H1 (cell line): ENCODE results near the gene CCL25. TPM values are rescaled to one million over a fixed set of nuclear protein-coding genes. Genes with fewer than 3 reads are reported as not detected.

ENCODE experiments used
- BACH1 ChIP-seq: IDR thresholded peaks from 2 replicates; pipeline ENCODE4 v1.6.1; 2012; ENCODE audit warnings: low read length, improper control_type of control experiment
- CBX5 ChIP-seq: fragments of 300-800, 300-1000 bp; sonication (generic); IDR thresholded peaks from 2 replicates; pipeline ENCODE4 v1.7.1; 2016; ENCODE audit warnings: antibody characterized with exemption, low read length, low read depth
- CBX8 ChIP-seq: fragments of 300-800, 300-1000 bp; sonication (generic); IDR thresholded peaks from 2 replicates; pipeline ENCODE4 v1.7.1; 2016; ENCODE audit warnings: low read depth, low read length, borderline replicate concordance
- CHD7 ChIP-seq: fragments of 300-600 bp; sonication (generic); IDR thresholded peaks from 2 replicates; pipeline ENCODE4 v1.7.1; 2012; ENCODE audit warnings: low read length, moderate library complexity, mild to moderate bottlenecking, inconsistent platforms; ENCODE audit not compliant: insufficient replicate concordance
- JUND ChIP-seq: IDR thresholded peaks from 2 replicates; pipeline ENCODE4 v1.6.1; 2011; ENCODE audit warnings: mild to moderate bottlenecking, improper control_type of control experiment, low read length
- POLR2AphosphoS5 ChIP-seq: IDR thresholded peaks from 2 replicates; pipeline ENCODE4 v1.6.1; 2011; ENCODE audit warnings: low read depth, low read length
- RAD21 ChIP-seq, 2 experiments: IDR thresholded peaks in 1 of 2; conservative IDR thresholded peaks in 1 of 2; 2 replicates each; pipeline ENCODE4 v1.6.1; 2011; ENCODE audit warnings: low read depth in 2 of 2, low read length in 2 of 2, improper control_type of control experiment in 1 of 2, inconsistent platforms in 1 of 2, mild to moderate bottlenecking in 1 of 2, moderate library complexity in 1 of 2
- RBBP5 ChIP-seq: IDR thresholded peaks from 2 replicates; pipeline ENCODE4 v1.7.1; 2012; ENCODE audit warnings: low read depth, mild to moderate bottlenecking, inconsistent platforms, low read length, moderate library complexity, borderline replicate concordance
- SAP30 ChIP-seq: fragments of 300-600 bp; sonication (generic); IDR thresholded peaks from 2 replicates; pipeline ENCODE4 v1.7.1; 2012; ENCODE audit warnings: low read length, moderate library complexity, mild to moderate bottlenecking, inconsistent platforms; ENCODE audit not compliant: insufficient read depth, insufficient replicate concordance
- SP1 ChIP-seq: IDR thresholded peaks from 2 replicates; pipeline ENCODE4 v1.6.1; 2011; ENCODE audit warnings: low read depth, low read length
- polyA plus RNA-seq, 7 experiments: library from polyadenylated mRNA; depleted of rRNA in 3 of 7; stranded (reverse) in 5 of 7; unstranded in 2 of 7; fragments of >200 nt in 5 of 7; fragments of 200-250 nt in 2 of 7; gene quantifications; 1 replicate in 5 of 7; 2 replicates in 1 of 7; 4 replicates in 1 of 7; pipeline versions ENCODE4 v1.2.1 to v1.2.3, GENCODE V29; 2011 to 2013; ENCODE audit warnings: missing spikeins in 2 of 7, mixed read lengths in 2 of 7
- total RNA-seq: library from RNA; stranded (reverse); fragmentation: NEBNext Ultra II Directional; extraction: Animal tissue kit (Norgen Biotek cat#: 25700); gene quantifications from 2 replicates; pipeline ENCODE4 v1.2.1, GENCODE V29; 2021
- TF ChIP-seq, protein P1 (sequence below): IDR thresholded peaks from 2 replicates; pipeline ENCODE4 v1.6.1; 2012; ENCODE audit warnings: inconsistent platforms

Gene CCL25
- total and polyA plus RNA-seq, 2 of the 8 experiments (the other 6 are each of a cell fraction or from before 2014, with no cell fraction given), result 0.59 TPM; not detected in 1

GRCh38 chr19:8023371-8023770, 29.2 kb upstream of the CCL25 start (continued):
- no peak for TF ChIP-seq CHD7
- no peak for TF ChIP-seq BACH1
- no peak for TF ChIP-seq JUND
- no peak for TF ChIP-seq CBX5
- no peak for TF ChIP-seq POLR2AphosphoS5
- TF ChIP-seq SP1, result no peak
- no peak for TF ChIP-seq RAD21 (IDR thresholded peaks at IDR 0.05 in 1 of 2, conservative IDR thresholded peaks at IDR 0.05 in 1 of 2; ENCODE audit: low read depth in 2 of 2, low read length in 2 of 2)
- no peak for TF ChIP-seq SAP30
- no peak for TF ChIP-seq RBBP5
- no peak for TF ChIP-seq CBX8
- TF ChIP-seq, protein P1, sequence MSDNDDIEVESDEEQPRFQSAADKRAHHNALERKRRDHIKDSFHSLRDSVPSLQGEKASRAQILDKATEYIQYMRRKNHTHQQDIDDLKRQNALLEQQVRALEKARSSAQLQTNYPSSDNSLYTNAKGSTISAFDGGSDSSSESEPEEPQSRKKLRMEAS, result no peak
